ENCODE results near the gene GRIA4.

The GRIA4 gene

DNA sequence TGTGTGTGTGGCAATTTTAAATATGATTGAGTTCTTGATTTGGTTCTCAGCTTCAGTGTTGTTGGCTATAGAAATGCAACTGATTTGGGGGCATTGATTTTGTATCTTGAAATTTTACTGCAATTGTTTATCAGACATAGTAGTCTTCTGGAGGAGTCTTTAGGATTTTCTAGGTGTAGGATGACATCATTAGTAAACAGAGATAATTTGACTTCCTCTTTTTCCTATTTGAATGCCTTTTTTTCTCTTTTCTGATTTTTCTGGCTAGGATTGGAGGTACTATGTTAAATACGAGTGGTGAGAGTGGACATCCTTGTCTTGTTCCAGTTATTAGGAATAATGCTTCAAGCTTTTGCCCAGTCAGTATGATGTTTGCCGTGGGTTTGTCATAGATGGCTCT, 287.3 kb downstream of the GRIA4 start:
- no peak overlapping the region for H3K9ac ChIP-seq (ENCODE audit: low read depth in 1 of 2, low read length in 2 of 2)
- H3K27ac ChIP-seq (ENCODE audit: low read depth, low read length), result no peak overlapping the region
- no peaks in the 10 kb centered on the region for H3K4me1 ChIP-seq (ENCODE audit: control insufficient read depth in 1 of 2, insufficient read depth in 2 of 2, low read length in 2 of 2)
- no peaks in the 10 kb centered on the region for H3K36me3 ChIP-seq (ENCODE audit: control insufficient read depth in 1 of 2, insufficient read depth in 2 of 2, low read length in 2 of 2)
- no peaks in the 10 kb centered on the region for H3K9me3 ChIP-seq (ENCODE audit: control insufficient read depth in 1 of 2, low read length in 2 of 2)
- no peak overlapping the region for H3K4me3 ChIP-seq (ENCODE audit: low read depth in 1 of 2, low read length in 2 of 2)
- H3K27me3 ChIP-seq (ENCODE audit: control insufficient read depth in 1 of 2, insufficient read depth in 2 of 2, low read length in 2 of 2), result no peaks in the 10 kb centered on the region

DNA sequence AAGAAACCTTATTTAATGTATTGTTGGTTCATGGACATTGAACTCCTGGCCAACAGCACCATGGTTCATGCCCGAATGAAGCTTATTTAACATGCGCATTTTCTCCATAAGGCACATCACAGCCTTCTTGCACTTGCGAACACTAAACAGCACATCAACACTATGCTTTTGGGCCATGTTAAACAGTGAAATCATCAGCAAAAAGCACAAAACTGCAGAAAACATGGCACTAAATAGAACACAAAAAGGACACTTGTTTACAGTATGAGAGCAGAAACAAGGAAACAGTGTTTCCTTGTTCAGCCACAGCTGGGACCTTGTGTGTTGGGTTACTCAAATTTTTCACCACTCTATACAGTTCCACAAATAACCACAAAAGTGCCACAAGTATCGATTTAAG, 289.9 kb downstream of the GRIA4 start:
- Histone ChIP-seq H3K4me1 (ENCODE audit: control insufficient read depth in 1 of 2, insufficient read depth in 2 of 2, low read length in 2 of 2) (no peaks in the 10 kb centered on the region), H3K27ac (ENCODE audit: low read depth, low read length) (no peak overlapping the region), H3K27me3 (ENCODE audit: control insufficient read depth in 1 of 2, insufficient read depth in 2 of 2, low read length in 2 of 2) (no peaks in the 10 kb centered on the region), H3K9ac (ENCODE audit: low read depth in 1 of 2, low read length in 2 of 2) (no peak overlapping the region), H3K9me3 (ENCODE audit: control insufficient read depth in 1 of 2, low read length in 2 of 2) (no peaks in the 10 kb centered on the region), H3K4me3 (ENCODE audit: low read depth in 1 of 2, low read length in 2 of 2) (no peak overlapping the region), H3K36me3 (ENCODE audit: control insufficient read depth in 1 of 2, insufficient read depth in 2 of 2, low read length in 2 of 2) (no peaks in the 10 kb centered on the region)

DNA sequence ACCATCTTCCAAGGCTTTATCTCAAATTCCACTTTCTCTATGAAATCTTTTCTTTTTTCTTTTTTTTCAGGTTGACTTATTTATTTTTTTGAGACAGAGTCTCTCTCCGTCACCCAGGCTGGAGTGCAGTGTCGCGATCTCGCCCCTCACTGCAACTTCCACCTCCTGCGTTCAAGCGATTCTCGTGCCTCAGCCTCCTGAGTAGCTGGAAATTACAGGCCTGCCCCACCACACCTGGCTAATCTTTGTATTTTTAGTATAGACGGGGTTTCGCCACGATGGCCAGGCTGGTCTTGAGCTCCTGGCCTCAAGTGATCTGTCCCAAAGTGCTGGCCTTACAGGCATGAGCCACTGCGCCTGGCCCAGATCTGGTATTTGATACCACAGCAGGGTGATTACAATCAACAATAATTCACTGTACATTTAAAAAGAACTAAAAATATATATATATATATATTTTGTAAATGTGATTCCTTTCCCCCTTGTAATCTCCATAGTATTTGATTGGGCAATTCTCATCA, 290.7 kb downstream of the GRIA4 start:
- Histone ChIP-seq H3K27ac (ENCODE audit: low read depth, low read length) (no peak overlapping the region), H3K9me3 (ENCODE audit: control insufficient read depth in 1 of 2, low read length in 2 of 2) (no peaks in the 10 kb centered on the region), H3K4me3 (ENCODE audit: low read depth in 1 of 2, low read length in 2 of 2) (no peak overlapping the region), H3K27me3 (ENCODE audit: control insufficient read depth in 1 of 2, insufficient read depth in 2 of 2, low read length in 2 of 2) (no peaks in the 10 kb centered on the region), H3K9ac (ENCODE audit: low read depth in 1 of 2, low read length in 2 of 2) (no peak overlapping the region), H3K4me1 (ENCODE audit: control insufficient read depth in 1 of 2, insufficient read depth in 2 of 2, low read length in 2 of 2) (no peaks in the 10 kb centered on the region), H3K36me3 (ENCODE audit: control insufficient read depth in 1 of 2, insufficient read depth in 2 of 2, low read length in 2 of 2) (no peaks in the 10 kb centered on the region)

DNA sequence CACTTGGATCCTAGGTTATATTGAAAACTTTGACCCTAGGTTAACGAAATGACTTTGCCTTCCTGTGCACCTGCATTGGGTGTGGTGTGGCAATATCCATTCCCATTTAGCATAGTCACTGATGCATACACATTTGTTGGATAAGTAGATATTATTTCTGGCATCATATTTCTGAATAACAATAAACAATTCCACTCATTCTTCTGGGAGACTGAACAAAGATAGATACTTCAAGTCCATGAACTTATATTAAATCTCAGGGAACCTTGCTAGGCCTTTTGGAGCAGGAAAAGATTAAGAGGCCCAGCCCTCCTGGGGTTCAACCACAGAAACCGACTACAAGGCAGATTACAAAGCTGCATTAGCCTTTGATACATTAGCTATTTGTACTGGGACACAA, 293.2 kb downstream of the GRIA4 start:
- Histone ChIP-seq H3K27me3 (ENCODE audit: control insufficient read depth in 1 of 2, insufficient read depth in 2 of 2, low read length in 2 of 2) (no peaks in the 10 kb centered on the region), H3K27ac (ENCODE audit: low read depth, low read length) (no peak overlapping the region), H3K9me3 (ENCODE audit: control insufficient read depth in 1 of 2, low read length in 2 of 2) (no peaks in the 10 kb centered on the region), H3K4me1 (ENCODE audit: control insufficient read depth in 1 of 2, insufficient read depth in 2 of 2, low read length in 2 of 2) (no peaks in the 10 kb centered on the region), H3K4me3 (ENCODE audit: low read depth in 1 of 2, low read length in 2 of 2) (no peak overlapping the region), H3K9ac (ENCODE audit: low read depth in 1 of 2, low read length in 2 of 2) (no peak overlapping the region), H3K36me3 (ENCODE audit: control insufficient read depth in 1 of 2, insufficient read depth in 2 of 2, low read length in 2 of 2) (no peaks in the 10 kb centered on the region)

DNA sequence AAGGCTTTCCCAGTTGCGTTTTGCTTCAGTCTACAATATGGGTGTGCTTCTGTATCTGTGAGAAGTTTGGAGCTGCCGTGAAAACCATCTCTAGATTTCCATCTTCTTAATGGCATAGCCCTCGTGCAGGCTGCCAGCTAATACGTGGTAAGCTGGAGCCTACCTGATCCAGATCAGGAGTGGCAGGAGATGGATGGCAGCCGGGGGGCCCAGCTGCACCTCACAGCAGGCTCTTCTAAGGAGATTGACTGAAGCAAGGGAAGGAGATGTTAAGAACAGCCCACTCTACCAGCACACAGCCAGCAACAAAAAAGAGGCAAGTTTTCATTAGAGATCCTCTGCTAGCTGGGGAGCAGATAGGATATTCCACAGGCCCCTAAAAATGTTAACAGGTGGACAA, 296.6 kb downstream of the GRIA4 start:
- no peak overlapping the region for H3K27ac ChIP-seq (ENCODE audit: low read depth, low read length)
- no peaks in the 10 kb centered on the region for H3K27me3 ChIP-seq (ENCODE audit: control insufficient read depth in 1 of 2, insufficient read depth in 2 of 2, low read length in 2 of 2)

DNA sequence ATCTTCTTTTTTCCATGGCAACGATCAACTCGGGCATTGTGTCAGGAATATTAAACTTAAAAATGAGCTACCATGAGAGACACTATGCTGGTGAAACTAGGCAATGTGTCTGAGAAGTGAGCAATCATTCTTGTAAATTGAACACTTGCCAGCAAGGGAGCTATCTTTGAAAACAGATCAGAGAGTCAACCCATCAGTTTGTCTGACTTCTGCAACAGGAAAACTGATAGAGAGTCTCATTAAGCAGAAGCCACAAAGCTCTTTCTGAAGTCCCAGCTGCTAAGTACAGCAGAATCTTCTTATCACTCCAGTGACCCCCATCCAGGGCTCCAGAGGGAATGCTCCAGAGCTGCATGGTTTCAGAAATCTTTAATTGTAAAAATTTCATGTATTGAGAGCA, 297.4 kb downstream of the GRIA4 start:
- Histone ChIP-seq H3K4me3 (ENCODE audit: low read depth in 1 of 2, low read length in 2 of 2) (no peak overlapping the region), H3K9ac (ENCODE audit: low read depth in 1 of 2, low read length in 2 of 2) (no peak overlapping the region), H3K27me3 (ENCODE audit: control insufficient read depth in 1 of 2, insufficient read depth in 2 of 2, low read length in 2 of 2) (no peaks in the 10 kb centered on the region), H3K36me3 (ENCODE audit: control insufficient read depth in 1 of 2, insufficient read depth in 2 of 2, low read length in 2 of 2) (no peaks in the 10 kb centered on the region), H3K27ac (ENCODE audit: low read depth, low read length) (no peak overlapping the region), H3K9me3 (ENCODE audit: control insufficient read depth in 1 of 2, low read length in 2 of 2) (no peaks in the 10 kb centered on the region), H3K4me1 (ENCODE audit: control insufficient read depth in 1 of 2, insufficient read depth in 2 of 2, low read length in 2 of 2) (no peaks in the 10 kb centered on the region)

More for the DNA sequence above, 296.6 kb downstream of the GRIA4 start:
- no peak overlapping the region for H3K4me3 ChIP-seq (ENCODE audit: low read depth in 1 of 2, low read length in 2 of 2)
- no peaks in the 10 kb centered on the region for H3K36me3 ChIP-seq (ENCODE audit: control insufficient read depth in 1 of 2, insufficient read depth in 2 of 2, low read length in 2 of 2)
- no peaks in the 10 kb centered on the region for H3K9me3 ChIP-seq (ENCODE audit: control insufficient read depth in 1 of 2, low read length in 2 of 2)
- H3K9ac ChIP-seq (ENCODE audit: low read depth in 1 of 2, low read length in 2 of 2), result no peak overlapping the region
- no peaks in the 10 kb centered on the region for H3K4me1 ChIP-seq (ENCODE audit: control insufficient read depth in 1 of 2, insufficient read depth in 2 of 2, low read length in 2 of 2)

DNA sequence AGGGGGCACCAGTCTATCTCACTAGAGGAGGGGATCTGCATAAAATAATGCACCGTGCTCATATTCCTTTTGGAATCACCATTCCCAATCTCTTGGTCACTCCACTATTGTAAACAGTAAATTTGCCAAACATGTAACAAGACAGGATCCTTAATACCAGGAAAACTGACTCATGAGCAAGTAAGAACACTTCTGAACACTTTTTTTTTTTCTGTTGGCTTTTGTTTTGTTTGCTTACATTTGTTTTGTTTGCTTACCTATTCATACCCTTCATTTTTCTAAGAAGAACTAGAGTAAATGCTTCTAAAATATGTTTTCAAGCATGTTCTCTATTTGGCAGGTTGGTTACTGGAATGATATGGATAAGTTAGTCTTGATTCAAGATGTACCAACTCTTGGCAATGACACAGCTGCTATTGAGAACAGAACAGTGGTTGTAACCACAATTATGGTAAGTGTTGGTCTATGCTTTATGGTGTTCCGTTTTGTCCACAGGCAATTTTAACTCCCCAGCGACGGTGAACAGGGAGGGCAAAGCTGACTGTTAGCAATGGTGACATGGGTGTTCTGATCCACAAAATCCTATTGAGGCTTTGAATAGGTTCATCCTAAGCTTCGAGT, 300.3 kb downstream of the GRIA4 start:
- Histone ChIP-seq H3K4me3 (ENCODE audit: low read depth in 1 of 2, low read length in 2 of 2) (no peak overlapping the region), H3K36me3 (ENCODE audit: control insufficient read depth in 1 of 2, insufficient read depth in 2 of 2, low read length in 2 of 2) (no peaks in the 10 kb centered on the region), H3K9me3 (ENCODE audit: control insufficient read depth in 1 of 2, low read length in 2 of 2) (no peaks in the 10 kb centered on the region), H3K9ac (ENCODE audit: low read depth in 1 of 2, low read length in 2 of 2) (no peak overlapping the region), H3K27me3 (ENCODE audit: control insufficient read depth in 1 of 2, insufficient read depth in 2 of 2, low read length in 2 of 2) (no peaks in the 10 kb centered on the region), H3K4me1 (ENCODE audit: control insufficient read depth in 1 of 2, insufficient read depth in 2 of 2, low read length in 2 of 2) (no peaks in the 10 kb centered on the region), H3K27ac (ENCODE audit: low read depth, low read length) (no peak overlapping the region)

DNA sequence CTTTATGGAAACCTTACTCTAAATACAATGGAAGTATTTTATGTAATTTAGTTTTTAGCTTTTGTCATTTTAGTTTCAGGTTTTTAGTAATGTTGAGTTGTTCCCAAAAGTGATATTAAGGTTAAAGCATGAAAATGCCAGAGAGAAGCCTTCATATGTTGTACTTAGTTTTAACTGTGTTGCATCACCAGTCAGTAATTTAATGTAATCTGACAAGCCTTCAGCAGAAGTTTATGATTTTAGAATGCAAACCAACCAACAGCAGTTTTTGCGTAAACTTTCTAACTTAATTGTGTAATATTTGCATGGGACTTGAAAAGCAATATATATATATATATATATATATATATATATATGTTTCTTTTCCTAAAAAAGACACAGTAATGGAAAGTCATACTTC, 301.6 kb downstream of the GRIA4 start:
- no peaks in the 10 kb centered on the region for H3K4me1 ChIP-seq (ENCODE audit: control insufficient read depth in 1 of 2, insufficient read depth in 2 of 2, low read length in 2 of 2)
- H3K36me3 ChIP-seq (ENCODE audit: control insufficient read depth in 1 of 2, insufficient read depth in 2 of 2, low read length in 2 of 2), result no peaks in the 10 kb centered on the region
- H3K27me3 ChIP-seq (ENCODE audit: control insufficient read depth in 1 of 2, insufficient read depth in 2 of 2, low read length in 2 of 2), result no peaks in the 10 kb centered on the region
- H3K4me3 ChIP-seq (ENCODE audit: low read depth in 1 of 2, low read length in 2 of 2), result no peak overlapping the region
- no peaks in the 10 kb centered on the region for H3K9me3 ChIP-seq (ENCODE audit: control insufficient read depth in 1 of 2, low read length in 2 of 2)
- no peak overlapping the region for H3K9ac ChIP-seq (ENCODE audit: low read depth in 1 of 2, low read length in 2 of 2)
- no peak overlapping the region for H3K27ac ChIP-seq (ENCODE audit: low read depth, low read length)

DNA sequence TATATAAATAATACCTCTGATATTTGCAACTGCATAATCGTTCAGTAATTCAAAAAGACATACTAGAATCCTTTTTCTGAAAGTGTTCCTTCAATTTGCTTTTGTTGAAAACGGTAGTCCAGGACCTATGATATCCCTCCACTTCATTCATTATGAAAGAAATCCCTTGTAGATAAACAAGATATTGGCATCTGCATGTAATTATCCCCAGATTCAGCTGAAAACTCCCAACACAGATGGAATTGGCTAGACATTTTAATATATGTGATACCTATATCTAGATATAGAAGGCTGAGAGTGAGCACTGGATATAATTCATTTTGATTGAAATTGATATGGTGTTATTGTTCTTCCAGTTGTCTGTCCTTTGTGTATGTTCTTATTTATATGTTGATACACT, 302.8 kb downstream of the GRIA4 start:
- no peaks in the 10 kb centered on the region for H3K4me1 ChIP-seq (ENCODE audit: control insufficient read depth in 1 of 2, insufficient read depth in 2 of 2, low read length in 2 of 2)
- no peaks in the 10 kb centered on the region for H3K9me3 ChIP-seq (ENCODE audit: control insufficient read depth in 1 of 2, low read length in 2 of 2)
- no peak overlapping the region for H3K9ac ChIP-seq (ENCODE audit: low read depth in 1 of 2, low read length in 2 of 2)
- no peak overlapping the region for H3K27ac ChIP-seq (ENCODE audit: low read depth, low read length)
- H3K4me3 ChIP-seq (ENCODE audit: low read depth in 1 of 2, low read length in 2 of 2), result no peak overlapping the region
- no peaks in the 10 kb centered on the region for H3K27me3 ChIP-seq (ENCODE audit: control insufficient read depth in 1 of 2, insufficient read depth in 2 of 2, low read length in 2 of 2)
- no peaks in the 10 kb centered on the region for H3K36me3 ChIP-seq (ENCODE audit: control insufficient read depth in 1 of 2, insufficient read depth in 2 of 2, low read length in 2 of 2)

DNA sequence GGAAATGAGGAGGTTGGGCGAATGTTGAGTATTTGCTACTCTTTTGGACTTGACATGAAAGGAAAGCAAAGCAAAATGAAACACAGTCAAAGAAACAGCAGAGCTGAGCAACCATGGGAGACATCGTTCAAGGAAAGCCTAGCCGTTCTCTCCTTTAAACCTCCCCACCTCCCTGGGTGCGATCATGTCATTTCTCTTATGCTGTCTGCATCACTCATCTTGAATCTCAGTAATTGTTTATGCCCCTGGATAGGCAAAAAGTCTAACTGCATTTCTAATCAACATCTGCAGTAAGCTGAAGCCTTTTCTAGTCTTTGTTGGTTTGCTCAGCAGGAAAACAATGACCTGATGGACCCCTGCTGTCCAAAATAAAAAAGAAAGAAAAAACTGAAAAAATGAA, 305.1 kb downstream of the GRIA4 start:
- no peaks in the 10 kb centered on the region for H3K4me1 ChIP-seq (ENCODE audit: control insufficient read depth in 1 of 2, insufficient read depth in 2 of 2, low read length in 2 of 2)
- no peaks in the 10 kb centered on the region for H3K9me3 ChIP-seq (ENCODE audit: control insufficient read depth in 1 of 2, low read length in 2 of 2)
- no peak overlapping the region for H3K9ac ChIP-seq (ENCODE audit: low read depth in 1 of 2, low read length in 2 of 2)
- no peak overlapping the region for H3K4me3 ChIP-seq (ENCODE audit: low read depth in 1 of 2, low read length in 2 of 2)
- no peaks in the 10 kb centered on the region for H3K27me3 ChIP-seq (ENCODE audit: control insufficient read depth in 1 of 2, insufficient read depth in 2 of 2, low read length in 2 of 2)
- no peaks in the 10 kb centered on the region for H3K36me3 ChIP-seq (ENCODE audit: control insufficient read depth in 1 of 2, insufficient read depth in 2 of 2, low read length in 2 of 2)
- no peak overlapping the region for H3K27ac ChIP-seq (ENCODE audit: low read depth, low read length)

DNA sequence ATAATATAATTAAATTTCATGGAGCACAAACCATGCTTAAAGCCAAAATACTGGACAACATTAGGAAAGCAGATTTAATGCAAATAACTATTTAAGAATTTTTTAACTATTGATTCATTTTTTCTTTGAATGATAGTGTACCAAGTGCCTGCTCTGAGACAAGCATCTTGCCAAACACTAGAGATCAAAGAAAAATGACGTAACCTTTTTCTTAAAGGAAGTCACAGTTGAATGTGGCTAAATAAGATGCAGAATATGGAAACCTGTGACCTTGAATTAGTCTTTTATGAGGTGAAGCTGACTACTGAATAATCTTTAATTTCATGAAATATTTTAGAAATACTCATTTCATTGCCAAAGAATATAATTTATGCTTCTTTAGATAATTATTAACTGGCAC, 308.2 kb downstream of the GRIA4 start:
- Histone ChIP-seq H3K36me3 (ENCODE audit: control insufficient read depth in 1 of 2, insufficient read depth in 2 of 2, low read length in 2 of 2) (no peaks in the 10 kb centered on the region), H3K4me1 (ENCODE audit: control insufficient read depth in 1 of 2, insufficient read depth in 2 of 2, low read length in 2 of 2) (no peaks in the 10 kb centered on the region), H3K9me3 (ENCODE audit: control insufficient read depth in 1 of 2, low read length in 2 of 2) (no peaks in the 10 kb centered on the region), H3K27me3 (ENCODE audit: control insufficient read depth in 1 of 2, insufficient read depth in 2 of 2, low read length in 2 of 2) (no peaks in the 10 kb centered on the region), H3K27ac (ENCODE audit: low read depth, low read length) (no peak overlapping the region), H3K9ac (ENCODE audit: low read depth in 1 of 2, low read length in 2 of 2) (no peak overlapping the region), H3K4me3 (ENCODE audit: low read depth in 1 of 2, low read length in 2 of 2) (no peak overlapping the region)
